ENCODE results near the gene MEPCE.
"Not testable (repeated sequence)": the region's sequence is repeated elsewhere in the genome, so short reads cannot be mapped to it uniquely, and the experiment has no call there.

The MEPCE gene

GRCh38 chr7:100434297-100435144, 4.9 kb downstream of the MEPCE start:
- DNase-seq, result no peak

DNA sequence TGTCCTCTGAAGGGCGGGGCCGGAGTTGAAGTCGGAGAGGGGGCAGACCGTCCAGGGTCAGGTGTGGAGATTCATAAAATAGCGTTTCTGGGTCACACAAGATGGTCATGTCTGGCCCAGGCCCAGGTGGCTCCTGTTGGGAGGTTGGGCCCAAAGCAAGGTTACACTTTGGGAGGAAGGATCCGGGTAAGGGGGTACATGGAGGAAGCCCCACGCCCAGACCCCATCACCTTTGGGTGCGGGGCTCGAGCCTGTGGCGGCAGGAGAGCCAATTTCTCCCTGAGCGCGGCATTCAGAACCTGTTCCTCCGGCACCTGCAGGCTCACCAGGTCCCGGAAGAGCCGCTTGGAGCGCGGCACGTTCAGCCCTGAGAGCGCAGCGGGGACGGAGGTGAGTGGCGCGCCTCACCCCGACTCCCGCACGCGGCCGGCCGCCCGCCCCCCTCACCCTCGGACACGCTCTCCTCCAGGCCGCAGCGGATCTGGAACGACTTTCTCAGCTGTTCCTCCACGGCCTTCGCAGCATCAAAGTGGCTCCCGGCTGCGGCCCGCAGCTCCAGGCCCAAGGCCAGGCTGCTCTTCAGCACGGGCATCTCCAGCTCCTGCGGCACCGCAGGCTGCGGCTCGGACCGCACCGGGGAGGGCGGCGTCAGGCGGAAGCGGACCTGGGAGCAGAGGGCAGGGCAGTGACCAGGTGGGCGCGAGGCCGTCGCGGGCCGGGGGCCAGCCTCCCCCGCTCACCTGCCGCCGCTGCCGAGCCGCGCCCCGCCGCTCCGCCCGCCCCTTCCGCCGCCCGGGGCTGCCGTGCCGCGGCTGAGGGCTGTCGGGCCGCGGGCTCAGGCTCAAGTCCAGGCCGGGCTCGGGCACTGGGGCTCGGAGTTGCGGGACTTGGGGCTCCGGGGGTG, 6.0 kb downstream of the MEPCE start:
- DNase-seq, result no peak

DNA sequence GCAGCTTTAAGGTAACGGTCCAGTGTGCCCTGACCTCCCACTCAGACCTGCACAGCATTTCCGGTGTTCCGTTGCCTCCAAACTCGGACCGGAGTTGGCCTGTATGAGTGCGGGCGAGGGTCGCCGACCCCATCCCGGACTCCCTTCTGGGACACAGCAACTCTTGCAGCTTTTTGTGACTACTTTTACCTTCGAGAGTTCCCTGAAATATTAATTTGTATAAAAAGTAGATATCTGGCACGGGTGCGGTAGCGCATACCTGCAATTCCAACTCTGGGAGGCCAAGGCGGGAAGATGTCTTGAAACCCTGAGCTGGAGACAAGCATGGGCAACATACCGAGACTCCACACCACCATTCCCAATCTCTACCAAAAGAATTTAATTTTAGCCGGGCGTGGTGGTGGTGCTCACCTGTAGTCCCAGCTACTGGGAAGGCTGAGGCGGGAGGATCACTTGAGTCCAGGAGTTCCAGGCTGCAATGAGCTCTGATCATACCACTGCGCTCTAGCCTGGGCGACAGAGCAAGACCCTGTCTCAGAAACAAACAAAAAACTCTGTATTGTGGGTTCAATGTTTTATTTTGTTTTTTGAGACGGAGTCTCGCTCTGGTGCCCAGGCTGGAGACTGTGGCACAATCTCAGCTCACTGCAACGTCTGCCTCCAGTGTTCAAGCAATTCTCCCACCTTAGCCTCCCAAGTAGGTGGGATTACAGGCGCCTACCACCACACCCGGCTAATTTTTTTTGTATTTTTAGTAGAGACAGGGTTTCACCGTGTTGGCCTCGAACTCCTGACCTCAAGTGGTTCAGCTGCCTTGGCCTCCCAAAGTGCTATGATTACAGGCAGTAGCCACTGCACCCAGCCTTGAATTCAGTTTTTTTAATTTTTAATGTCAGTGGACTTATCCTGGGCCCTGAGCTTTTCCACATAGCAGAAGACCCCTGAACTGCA, 7.8 kb downstream of the MEPCE start:
- no peak for DNase-seq

DNA sequence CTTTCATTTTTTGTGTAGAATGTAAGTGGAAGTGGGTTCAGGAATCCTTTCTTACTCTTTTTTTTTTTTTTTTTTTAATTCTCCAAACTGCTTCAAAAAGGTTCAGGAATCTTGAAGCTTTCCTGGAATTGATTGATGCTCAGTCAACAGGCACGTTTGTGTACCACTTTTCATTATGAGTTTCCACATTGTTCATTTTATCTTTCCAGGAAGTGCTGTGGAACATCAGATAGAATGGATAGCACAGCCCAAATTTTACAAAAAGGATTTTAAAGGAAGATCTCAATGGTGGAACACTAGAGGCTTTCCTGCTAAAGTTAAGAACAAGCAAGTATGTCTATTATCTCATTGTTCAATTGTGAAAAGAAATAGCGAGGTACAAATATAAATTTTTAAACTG, 8.5 kb downstream of the MEPCE start:
- DNase-seq, result no peak

GRCh38 chr7:100438731-100439130, 9.1 kb downstream of the MEPCE start:
- DNase-seq, result not testable (repeated sequence)

DNA sequence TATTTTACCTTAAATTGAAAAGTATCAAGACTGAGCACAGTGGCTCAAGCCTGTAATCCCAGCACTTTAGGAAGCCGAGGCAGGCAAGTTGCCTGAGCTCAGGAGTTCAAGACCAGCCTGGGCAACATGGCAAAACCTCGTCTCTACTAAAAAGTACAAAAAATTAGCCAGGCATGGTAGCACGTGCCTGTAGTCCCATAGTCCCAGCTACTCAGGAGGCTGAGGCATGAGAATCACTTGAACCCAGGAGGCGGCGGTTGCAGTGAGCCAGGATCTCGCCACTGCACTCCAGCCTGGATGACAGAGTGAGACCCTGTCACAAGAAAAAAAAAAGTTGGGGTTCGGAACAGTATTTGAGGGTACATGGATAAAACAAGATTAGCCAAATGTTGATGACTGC, 9.6 kb downstream of the MEPCE start:
- DNase-seq, result not testable (repeated sequence)

GRCh38 chr7:100441641-100442535, 12.3 kb downstream of the MEPCE start:
- DNase-seq, result no peak

- DNase-seq, result no peak
Measured at GRCh38 chr7:100443096-100443840, 13.6 kb downstream of the MEPCE start.

DNA sequence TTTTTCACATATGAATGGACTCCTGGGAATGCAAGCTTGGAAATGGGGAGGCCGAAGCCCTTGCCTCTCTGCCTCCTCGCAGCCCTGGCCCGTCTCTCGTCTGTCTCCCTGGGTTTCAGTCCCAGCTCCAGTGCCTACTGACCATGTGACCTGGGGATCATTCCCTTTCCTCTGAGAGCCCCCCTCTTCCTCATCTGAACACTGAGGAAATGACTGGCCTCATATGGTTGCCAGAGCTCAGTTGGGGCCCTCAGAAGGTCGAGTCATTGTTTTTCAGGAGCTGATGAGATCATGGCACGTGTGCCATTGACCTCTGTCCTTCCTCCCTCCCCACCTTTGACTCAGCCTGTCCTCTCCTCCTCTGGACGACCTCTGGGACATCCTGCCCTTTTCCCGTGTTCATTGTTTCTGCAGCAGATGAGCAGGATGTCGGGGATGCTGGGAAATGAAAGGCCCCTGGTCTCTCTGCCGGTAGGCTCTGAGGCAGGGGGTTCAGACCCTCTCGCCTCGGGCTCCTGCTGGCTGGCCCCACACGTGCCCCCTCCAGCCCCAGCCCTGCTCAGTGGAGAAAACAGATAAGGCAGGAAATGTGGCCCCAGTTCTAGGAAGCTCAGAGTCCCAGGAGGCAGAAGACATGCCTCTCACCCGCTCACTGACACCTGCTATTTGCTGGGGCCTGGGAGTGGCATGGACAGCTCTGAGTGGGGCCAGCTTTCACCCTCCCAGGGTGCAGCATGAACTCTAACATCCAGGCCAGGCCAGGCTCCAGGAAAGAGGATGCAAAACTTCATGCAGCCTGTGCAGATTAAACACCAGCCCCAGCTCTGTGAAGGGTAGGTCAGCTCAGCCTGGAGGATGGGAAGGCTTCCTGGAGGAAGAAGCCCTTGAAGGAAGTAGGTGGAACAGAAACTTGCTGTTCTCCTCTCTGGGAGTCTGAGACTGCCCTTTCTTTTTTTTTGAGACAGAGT, 15.0 kb downstream of the MEPCE start:
- no peak for DNase-seq

DNA sequence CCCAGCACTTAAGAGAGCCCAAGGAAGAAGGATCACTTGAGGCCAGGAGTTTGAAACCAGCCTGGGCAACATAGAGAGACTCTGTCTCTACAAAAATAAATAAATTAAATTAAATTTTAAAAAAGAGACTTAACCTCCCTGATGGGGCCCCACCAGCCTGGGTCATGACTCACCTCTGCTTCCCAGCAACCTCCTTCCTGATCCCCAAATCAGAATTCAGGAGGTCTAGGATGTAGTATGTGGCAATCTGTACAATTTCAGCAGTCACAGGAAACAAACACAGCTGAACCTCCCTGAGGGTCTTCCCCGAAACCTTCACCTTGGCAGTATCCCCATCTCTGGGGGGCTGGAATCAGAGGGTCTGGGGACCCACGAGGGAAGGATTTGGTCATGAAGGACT, 16.4 kb downstream of the MEPCE start:
- no peak for DNase-seq

DNA sequence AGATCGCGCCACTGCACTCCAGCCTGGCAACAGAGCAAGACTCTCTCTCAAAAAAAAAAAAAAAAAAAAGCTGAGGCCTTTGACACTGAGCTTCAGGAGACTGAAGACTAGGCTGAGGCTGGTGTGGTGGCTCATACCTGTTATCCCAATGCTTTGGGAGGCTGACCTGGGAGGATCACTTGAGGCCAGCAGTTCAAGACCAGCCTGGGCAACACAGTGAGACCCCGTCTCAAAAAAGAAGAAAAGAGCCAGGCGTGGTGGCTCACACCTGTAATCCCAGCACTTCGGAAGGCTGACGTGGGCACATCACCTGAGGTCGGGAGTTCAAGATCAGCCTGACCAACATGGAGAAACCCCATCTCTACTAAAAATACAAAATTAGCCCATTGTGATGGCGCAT, 17.7 kb downstream of the MEPCE start:
- not testable (repeated sequence) for DNase-seq

DNA sequence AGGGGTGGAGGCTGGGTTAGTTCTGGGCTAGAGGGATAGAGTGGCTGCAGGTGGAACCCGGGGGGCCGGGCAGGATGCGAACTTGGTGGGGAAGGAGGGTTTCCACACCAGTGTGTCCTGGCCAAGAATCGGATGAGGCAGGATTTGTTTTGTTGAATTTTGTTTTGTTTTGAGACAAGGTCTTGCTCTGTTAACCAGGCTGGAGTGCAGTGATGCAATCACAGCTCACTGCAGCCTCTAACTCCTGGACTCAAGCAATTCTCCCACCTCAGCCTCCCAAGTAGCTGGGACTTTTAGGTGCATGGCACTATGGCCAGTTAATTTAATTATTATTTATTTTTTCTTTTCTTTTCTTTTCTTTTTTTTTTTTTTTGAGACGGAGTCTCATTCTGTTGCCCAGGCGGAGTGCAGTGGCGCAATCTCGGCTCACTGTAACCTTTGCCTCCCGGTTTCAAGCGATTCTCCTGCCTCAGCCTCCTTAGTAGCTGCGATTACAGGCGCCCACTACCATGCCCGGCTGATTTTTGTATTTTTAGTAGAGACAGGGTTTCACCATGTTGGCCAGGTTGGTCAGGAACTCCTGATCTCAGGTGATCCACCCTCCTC, 19.7 kb downstream of the MEPCE start:
- no peak for DNase-seq

GRCh38 chr7:100452513-100452912, 22.9 kb downstream of the MEPCE start:
- DNase-seq, result no peak

- DNase-seq, result not testable (repeated sequence)
Measured at GRCh38 chr7:100453854-100454253, 24.2 kb downstream of the MEPCE start.

DNA sequence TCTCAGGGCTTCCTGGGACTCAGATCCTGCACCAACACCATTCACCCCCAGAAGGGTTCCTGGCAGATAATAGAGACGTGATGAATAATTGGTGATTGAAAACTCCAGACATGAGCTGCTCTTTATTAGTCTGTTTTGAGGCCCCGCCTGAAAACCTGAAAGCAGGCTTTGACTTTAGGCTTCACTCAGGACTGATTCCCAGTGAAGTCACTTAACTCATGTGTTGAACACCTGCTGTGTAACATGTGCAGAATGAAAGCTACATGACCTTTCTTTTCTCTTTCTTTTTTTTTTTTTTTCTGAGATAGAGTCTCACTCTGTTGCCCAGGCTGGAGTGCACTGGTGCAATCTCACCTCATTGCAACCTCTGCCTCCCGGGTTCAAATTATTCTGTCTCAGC, 25.6 kb downstream of the MEPCE start:
- DNase-seq, result no peak

DNA sequence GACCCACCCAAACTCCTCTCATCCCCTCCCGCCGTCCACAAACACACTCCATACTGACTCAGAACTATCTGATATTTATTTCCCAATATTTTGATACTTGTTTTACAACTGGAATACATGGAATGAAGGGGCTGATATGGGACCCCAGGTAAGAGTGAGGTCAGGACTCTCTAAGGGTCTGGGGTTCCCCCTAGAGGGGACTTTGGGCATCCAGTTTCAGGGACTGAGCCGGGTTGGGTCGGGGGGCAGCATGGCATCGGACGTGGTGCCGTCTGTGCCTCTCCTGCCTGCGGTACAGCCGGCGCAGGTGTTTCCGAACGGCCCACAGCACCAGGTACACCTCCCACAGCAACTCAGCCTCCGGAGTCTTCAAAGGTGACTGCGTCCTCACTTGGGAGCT, 26.9 kb downstream of the MEPCE start:
- DNase-seq, result no peak

DNA sequence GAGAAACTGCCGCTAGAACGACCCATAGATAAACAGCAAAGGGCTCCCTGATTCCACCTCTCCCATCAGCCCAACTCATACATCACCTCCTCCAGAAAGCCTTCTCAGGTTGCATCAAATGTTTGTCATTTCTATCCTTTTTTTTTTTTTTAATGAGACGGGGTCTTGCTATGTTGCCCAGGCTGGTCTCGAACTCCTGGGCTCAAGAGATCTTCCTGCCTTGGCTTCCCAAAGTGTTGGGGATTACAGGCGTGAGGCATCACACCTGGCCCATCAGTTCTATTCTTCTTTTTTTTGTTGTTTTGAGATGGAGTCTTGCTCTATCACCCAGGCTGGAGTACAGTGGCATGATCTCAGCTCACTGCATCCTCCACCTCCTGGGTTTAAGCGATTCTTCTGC, 27.4 kb downstream of the MEPCE start:
- DNase-seq, result no peak

GRCh38 chr7:100464210-100464660, 34.6 kb downstream of the MEPCE start, which contains the start of gene SPACDR:
SPACDR (minus strand) TSS chr7:100464260; CDS start chr7:100464025, 235 bp downstream.
- no peak for DNase-seq

DNA sequence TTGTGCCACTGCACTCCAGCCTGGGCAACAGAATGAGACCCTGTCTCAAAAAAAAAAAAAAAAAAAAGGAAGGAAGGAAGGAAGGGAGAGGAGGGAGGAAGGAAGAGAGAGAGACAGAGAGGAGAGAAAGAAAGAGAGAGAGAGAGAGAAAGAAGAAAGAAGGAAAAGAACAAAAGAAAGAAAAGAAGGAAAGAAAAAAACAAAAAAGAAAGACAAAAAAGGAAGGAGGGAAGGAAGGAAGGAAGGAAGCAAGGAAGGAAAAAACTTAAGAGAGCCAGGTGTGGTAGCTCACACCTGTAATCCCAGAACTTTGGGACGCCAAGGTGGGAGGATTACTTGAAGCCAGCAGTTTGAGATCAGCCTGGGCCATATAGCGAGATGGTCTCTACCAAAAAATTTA, 35.2 kb downstream of the MEPCE start:
- DNase-seq, result no peak

Measured in NCI-H748 treated with DMSO at 0.1 percent for 48 hours (cell line).